GM12873 (cell line): ENCODE measurements around the gene GOLIM4.

ENCODE experiments used
- TF ChIP-seq, protein P1 (sequence below): IDR thresholded peaks from 2 replicates; pipeline ENCODE4 v1.5.1; 2012; ENCODE audit warnings: low read depth, mild to moderate bottlenecking, moderate library complexity, low read length, control low read depth; ENCODE audit not compliant: insufficient read depth; ENCODE audit errors: missing control alignments

GOLIM4 gene

GRCh38 chr3:168021737-168022450, 73.8 kb downstream of the GOLIM4 start:
- TF ChIP-seq, protein P1, sequence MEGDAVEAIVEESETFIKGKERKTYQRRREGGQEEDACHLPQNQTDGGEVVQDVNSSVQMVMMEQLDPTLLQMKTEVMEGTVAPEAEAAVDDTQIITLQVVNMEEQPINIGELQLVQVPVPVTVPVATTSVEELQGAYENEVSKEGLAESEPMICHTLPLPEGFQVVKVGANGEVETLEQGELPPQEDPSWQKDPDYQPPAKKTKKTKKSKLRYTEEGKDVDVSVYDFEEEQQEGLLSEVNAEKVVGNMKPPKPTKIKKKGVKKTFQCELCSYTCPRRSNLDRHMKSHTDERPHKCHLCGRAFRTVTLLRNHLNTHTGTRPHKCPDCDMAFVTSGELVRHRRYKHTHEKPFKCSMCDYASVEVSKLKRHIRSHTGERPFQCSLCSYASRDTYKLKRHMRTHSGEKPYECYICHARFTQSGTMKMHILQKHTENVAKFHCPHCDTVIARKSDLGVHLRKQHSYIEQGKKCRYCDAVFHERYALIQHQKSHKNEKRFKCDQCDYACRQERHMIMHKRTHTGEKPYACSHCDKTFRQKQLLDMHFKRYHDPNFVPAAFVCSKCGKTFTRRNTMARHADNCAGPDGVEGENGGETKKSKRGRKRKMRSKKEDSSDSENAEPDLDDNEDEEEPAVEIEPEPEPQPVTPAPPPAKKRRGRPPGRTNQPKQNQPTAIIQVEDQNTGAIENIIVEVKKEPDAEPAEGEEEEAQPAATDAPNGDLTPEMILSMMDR: no peak

GRCh38 chr3:168006584-168006983, 89.1 kb downstream of the GOLIM4 start:
- TF ChIP-seq, protein P1: no peak

GRCh38 chr3:168003911-168004310, 91.8 kb downstream of the GOLIM4 start:
- TF ChIP-seq, protein P1: no peak

- TF ChIP-seq, protein P1: no peak
These were observed 92.8 kb downstream of the GOLIM4 start for GRCh38 chr3:168002786-168003368.

DNA sequence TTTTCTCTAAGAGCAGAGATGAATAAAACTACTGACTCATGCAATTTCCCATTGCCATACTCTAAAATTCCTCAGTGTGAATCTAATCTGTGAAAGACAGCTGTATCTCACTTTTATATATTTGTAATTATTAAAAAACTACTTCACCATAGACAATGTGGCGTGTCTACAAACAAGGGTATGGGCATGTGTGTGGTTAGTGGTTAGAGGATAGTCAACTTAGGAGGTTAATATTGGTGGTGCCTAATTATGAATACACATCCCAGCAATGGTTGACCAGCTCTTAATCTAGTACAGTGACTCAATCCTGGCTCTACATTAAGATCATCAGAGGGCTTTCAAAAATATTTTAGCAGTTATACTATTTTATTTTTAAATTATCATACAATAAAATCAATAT, 94.5 kb downstream of the GOLIM4 start:
- TF ChIP-seq, protein P1: no peak

GRCh38 chr3:167998253-167998652, 97.5 kb downstream of the GOLIM4 start:
- TF ChIP-seq, protein P1: no peak

DNA sequence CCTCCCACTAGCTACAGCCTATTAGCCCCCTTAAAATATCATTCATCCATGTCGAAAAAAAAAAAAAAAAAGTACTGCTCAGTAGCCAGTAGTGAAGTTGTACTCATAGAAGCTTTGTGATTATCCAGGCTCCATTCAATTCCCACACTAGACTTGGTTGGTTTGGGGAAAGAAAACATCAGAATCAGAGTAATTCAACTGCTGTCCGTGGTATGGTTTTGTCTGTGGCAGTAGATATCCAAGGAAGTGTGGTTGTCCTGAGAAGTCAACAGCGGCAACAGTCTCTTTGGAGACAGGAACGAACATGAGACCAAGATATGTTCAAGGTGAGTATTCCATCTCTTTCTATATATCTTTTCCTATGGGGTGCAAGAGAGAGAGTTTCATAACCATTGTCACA, 99.2 kb downstream of the GOLIM4 start:
- TF ChIP-seq, protein P1: no peak
